Measurements from ENCODE around the gene SLC22A1.

DNA sequence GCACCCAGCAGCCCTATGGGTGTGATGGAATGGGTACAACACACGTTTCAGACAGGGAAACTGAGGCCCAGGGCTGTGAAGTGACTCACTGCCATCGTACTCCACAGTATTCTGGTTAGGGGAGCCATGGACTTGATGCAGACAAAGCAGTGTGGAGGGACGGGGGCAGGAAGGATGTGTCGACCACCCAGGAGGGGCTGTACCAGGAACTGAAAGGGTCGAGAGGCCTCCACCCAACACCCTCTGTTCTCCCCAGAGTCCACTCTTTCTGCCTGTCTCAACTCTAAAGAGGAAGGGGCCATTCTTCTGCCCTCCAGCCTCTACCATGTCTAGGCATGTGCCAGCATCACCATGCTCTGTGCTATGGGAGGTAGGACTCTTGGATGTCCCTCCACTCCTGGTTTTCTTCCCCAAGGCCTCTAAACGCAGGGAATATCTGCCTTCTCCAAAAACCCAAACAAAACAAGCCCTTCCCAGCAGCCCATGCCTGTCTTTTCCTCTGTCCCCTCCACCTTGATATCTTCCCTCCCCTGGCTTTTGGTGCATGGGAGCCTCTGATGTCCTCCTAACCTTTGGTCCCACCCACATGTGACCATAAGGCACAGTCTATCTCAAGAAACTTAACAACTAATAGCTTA is 7.4 kb downstream of the SLC22A1 start:
- TF ChIP-seq, protein P1, sequence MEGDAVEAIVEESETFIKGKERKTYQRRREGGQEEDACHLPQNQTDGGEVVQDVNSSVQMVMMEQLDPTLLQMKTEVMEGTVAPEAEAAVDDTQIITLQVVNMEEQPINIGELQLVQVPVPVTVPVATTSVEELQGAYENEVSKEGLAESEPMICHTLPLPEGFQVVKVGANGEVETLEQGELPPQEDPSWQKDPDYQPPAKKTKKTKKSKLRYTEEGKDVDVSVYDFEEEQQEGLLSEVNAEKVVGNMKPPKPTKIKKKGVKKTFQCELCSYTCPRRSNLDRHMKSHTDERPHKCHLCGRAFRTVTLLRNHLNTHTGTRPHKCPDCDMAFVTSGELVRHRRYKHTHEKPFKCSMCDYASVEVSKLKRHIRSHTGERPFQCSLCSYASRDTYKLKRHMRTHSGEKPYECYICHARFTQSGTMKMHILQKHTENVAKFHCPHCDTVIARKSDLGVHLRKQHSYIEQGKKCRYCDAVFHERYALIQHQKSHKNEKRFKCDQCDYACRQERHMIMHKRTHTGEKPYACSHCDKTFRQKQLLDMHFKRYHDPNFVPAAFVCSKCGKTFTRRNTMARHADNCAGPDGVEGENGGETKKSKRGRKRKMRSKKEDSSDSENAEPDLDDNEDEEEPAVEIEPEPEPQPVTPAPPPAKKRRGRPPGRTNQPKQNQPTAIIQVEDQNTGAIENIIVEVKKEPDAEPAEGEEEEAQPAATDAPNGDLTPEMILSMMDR (IDR thresholded peaks at IDR 0.05), result no peak
- no peak for TF ChIP-seq POLR2A (IDR thresholded peaks at IDR 0.05; ENCODE audit: low read depth)
- TF ChIP-seq EP300 (IDR thresholded peaks at IDR 0.05), result no peak
- TF ChIP-seq POLR2AphosphoS5 (IDR thresholded peaks at IDR 0.05), result no peak
